Cardiac muscle cell (in vitro differentiated cells and primary cell): ENCODE data around the gene GAL3ST2. TPM values are rescaled to one million over a fixed set of nuclear protein-coding genes. Genes with fewer than 3 reads are reported as not detected.

Source experiments
- DNase-seq, 2 donors: peaks; one replicate each; pipeline versions ENCODE4 v3.0.0 to v3.0.0-alpha.2; 2010 to 2017; ENCODE audit warnings: low read depth in 1 of 2, low spot score in 1 of 2
- H3K27ac ChIP-seq: fragments of 200-600 bp; sonication (generic); 2 replicates; pipeline ENCODE4 v1.5.1; 2016
- H3K27me3 ChIP-seq: fragments of 200-600 bp; sonication (generic); 2 replicates; pipeline ENCODE4 v1.6.0; 2016; ENCODE audit warnings: control low read depth
- H3K36me3 ChIP-seq: fragments of 200-600 bp; sonication (generic); 2 replicates; pipeline ENCODE4 v1.5.1; 2016; ENCODE audit warnings: control low read depth
- H3K4me1 ChIP-seq: fragments of 200-600 bp; sonication (generic); 2 replicates; pipeline ENCODE4 v1.8.1; 2017; ENCODE audit warnings: low read depth, mild to moderate bottlenecking, mixed run types
- H3K4me3 ChIP-seq: fragments of 200-600 bp; sonication (generic); 2 replicates; pipeline ENCODE4 v1.5.1; 2016; ENCODE audit warnings: mild to moderate bottlenecking
- H3K9me3 ChIP-seq: fragments of 200-600 bp; sonication (generic); 2 replicates; pipeline ENCODE4 v1.5.1; 2017; ENCODE audit warnings: low read depth, mild to moderate bottlenecking, control low read depth
- CTCF ChIP-seq: IDR thresholded peaks from 2 replicates; pipeline ENCODE4 v1.5.1; 2012; ENCODE audit warnings: low read depth, mild to moderate bottlenecking, low read length
- polyA plus RNA-seq: library from polyadenylated mRNA; unstranded; fragments of >200 nt; fragmentation: Nextera tagmentation; extraction: Ambion mirVana; gene quantifications from 2 replicates; pipeline ENCODE4 v1.2.1, GENCODE V29; 2016
- total RNA-seq: library from RNA; depleted of rRNA; stranded (reverse); fragments of >200 nt; gene quantifications from 2 replicates; pipeline ENCODE4 v1.2.3, GENCODE V29; 2016

Gene GAL3ST2
- total RNA-seq (0.18 and 1.2 TPM in 2 replicates), polyA plus RNA-seq (not detected in 2 replicates)

GRCh38 chr2:241776336-241777169 lies at the start of gene GAL3ST2:
Gene GAL3ST2 (plus strand): TSS chr2:241776822. CDS start chr2:241776956, 134 bp downstream.
- no peaks in the 10 kb centered on the region for H3K36me3 ChIP-seq
- no peak within 1 kb of the TSS for H3K4me3 ChIP-seq
- no peak within 1 kb of the TSS for H3K27ac ChIP-seq
- no peak for DNase-seq
- peaks cover 6% of the 10 kb centered on the region for H3K4me1 ChIP-seq
- no peaks in the 10 kb centered on the region for H3K27me3 ChIP-seq
- H3K9me3 ChIP-seq: no peaks in the 10 kb centered on the region
- TF ChIP-seq CTCF: no peak

- TF ChIP-seq CTCF: no peak
- Histone ChIP-seq H3K4me1 (no peaks in the 10 kb centered on the region), H3K27me3 (no peaks in the 10 kb centered on the region), H3K9me3 (no peaks in the 10 kb centered on the region), H3K4me3 (no peak overlapping the region), H3K27ac (no peak overlapping the region), H3K36me3 (peaks cover 4% of the 10 kb centered on the region)
- DNase-seq: no peak
These were observed 48.6 kb upstream of the GAL3ST2 start for GRCh38 chr2:241728000-241728399.

GRCh38 chr2:241728627-241729026 lies 48.0 kb upstream of the GAL3ST2 start:
- Histone ChIP-seq H3K4me1 (no peaks in the 10 kb centered on the region), H3K27ac (no peak overlapping the region), H3K27me3 (no peaks in the 10 kb centered on the region), H3K36me3 (no peaks in the 10 kb centered on the region), H3K9me3 (no peaks in the 10 kb centered on the region), H3K4me3 (no peak overlapping the region)
- no peak for TF ChIP-seq CTCF
- DNase-seq: peak in 1 of 2 donors; percentile 20

GRCh38 chr2:241729868-241730267 lies 46.8 kb upstream of the GAL3ST2 start:
- no peak for DNase-seq
- Histone ChIP-seq H3K9me3 (no peaks in the 10 kb centered on the region), H3K4me3 (no peak overlapping the region), H3K27me3 (no peaks in the 10 kb centered on the region), H3K4me1 (no peaks in the 10 kb centered on the region), H3K36me3 (no peaks in the 10 kb centered on the region), H3K27ac (no peak overlapping the region)
- TF ChIP-seq CTCF: no peak

GRCh38 chr2:241730671-241731293 lies 45.8 kb upstream of the GAL3ST2 start:
- no peaks in the 10 kb centered on the region for H3K4me1 ChIP-seq
- no peak overlapping the region for H3K27ac ChIP-seq
- H3K36me3 ChIP-seq: no peaks in the 10 kb centered on the region
- H3K27me3 ChIP-seq: no peaks in the 10 kb centered on the region
- H3K4me3 ChIP-seq: no peak overlapping the region
- H3K9me3 ChIP-seq: no peaks in the 10 kb centered on the region
- no peak for DNase-seq
- TF ChIP-seq CTCF: no peak
